H9 (cell line): ENCODE measurements around the gene VPS13C. TPM values are rescaled to one million over a fixed set of nuclear protein-coding genes. Genes with fewer than 3 reads are reported as not detected.

Experiments
- DNase-seq: peaks from one replicate; pipeline ENCODE4 v3.0.0-alpha.2; 2017
- H2AFZ ChIP-seq: one replicate; pipeline ENCODE4 v1.6.1; 2013; ENCODE audit warnings: mild to moderate bottlenecking, low read length, control low read depth, moderate library complexity
- H2AK5ac ChIP-seq: 2 replicates; pipeline ENCODE4 v1.6.1; 2013; ENCODE audit warnings: low read length, control low read depth, mixed read lengths; ENCODE audit not compliant: insufficient read length
- H2BK120ac ChIP-seq: one replicate; pipeline ENCODE4 v1.6.1; 2013; ENCODE audit warnings: low read depth, mild to moderate bottlenecking, low read length, control low read depth, inconsistent platforms; ENCODE audit not compliant: poor library complexity, severe bottlenecking
- H2BK12ac ChIP-seq: 2 replicates; pipeline ENCODE4 v1.6.1; 2013; ENCODE audit warnings: low read length, control low read depth, mixed read lengths, low read depth; ENCODE audit not compliant: insufficient read length
- H2BK15ac ChIP-seq: 2 replicates; pipeline ENCODE4 v1.6.1; 2013; ENCODE audit warnings: low read depth, low read length, control low read depth
- H2BK20ac ChIP-seq: one replicate; pipeline ENCODE4 v1.6.1; 2013; ENCODE audit warnings: low read depth, mild to moderate bottlenecking, low read length, control low read depth, inconsistent platforms; ENCODE audit not compliant: poor library complexity, severe bottlenecking
- H2BK5ac ChIP-seq: 2 replicates; pipeline ENCODE4 v1.6.1; 2013; ENCODE audit warnings: low read length, control low read depth, mixed read lengths; ENCODE audit not compliant: insufficient read length
- H3K14ac ChIP-seq: 2 replicates; pipeline ENCODE4 v1.6.1; 2013; ENCODE audit warnings: low read length, control low read depth; ENCODE audit not compliant: insufficient read depth
- H3K18ac ChIP-seq: 2 replicates; pipeline ENCODE4 v1.6.1; 2013; ENCODE audit warnings: low read depth, mild to moderate bottlenecking, mixed read lengths, low read length, control low read depth; ENCODE audit not compliant: insufficient read length
- H3K23ac ChIP-seq: 2 replicates; pipeline ENCODE4 v1.6.1; 2013; ENCODE audit warnings: low read length, control low read depth, mixed read lengths, low read depth; ENCODE audit not compliant: insufficient read length
- H3K23me2 ChIP-seq: 2 replicates; pipeline ENCODE4 v1.6.1; 2013; ENCODE audit warnings: low read depth, mild to moderate bottlenecking, mixed read lengths, low read length, control low read depth; ENCODE audit not compliant: insufficient read length, poor library complexity, severe bottlenecking
- H3K27ac ChIP-seq: 2 replicates; pipeline ENCODE4 v1.5.1; 2013; ENCODE audit warnings: low read length, control low read depth, mixed read lengths, low read depth; ENCODE audit not compliant: insufficient read length
- H3K27me3 ChIP-seq: 2 replicates; pipeline ENCODE4 v1.6.1; 2013; ENCODE audit warnings: low read length, control low read depth, inconsistent platforms; ENCODE audit not compliant: insufficient read depth
- H3K4ac ChIP-seq: 2 replicates; pipeline ENCODE4 v1.6.1; 2013; ENCODE audit warnings: low read depth, mild to moderate bottlenecking, control low read depth, inconsistent platforms, low read length, moderate library complexity
- H3K4me1 ChIP-seq: 2 replicates; pipeline ENCODE4 v1.6.1; 2013; ENCODE audit warnings: low read length, control low read depth, inconsistent platforms; ENCODE audit not compliant: insufficient read depth
- H3K4me2 ChIP-seq: 2 replicates; pipeline ENCODE4 v1.6.1; 2013; ENCODE audit warnings: low read length, control low read depth, mixed read lengths; ENCODE audit not compliant: insufficient read length, insufficient read depth
- H3K56ac ChIP-seq: 2 replicates; pipeline ENCODE4 v1.6.1; 2013; ENCODE audit warnings: low read depth, mild to moderate bottlenecking, mixed read lengths, low read length, control low read depth; ENCODE audit not compliant: insufficient read length
- H3K79me1 ChIP-seq: 2 replicates; pipeline ENCODE4 v1.6.1; 2013; ENCODE audit warnings: low read depth, mild to moderate bottlenecking, moderate library complexity, low read length, control low read depth, inconsistent platforms; ENCODE audit not compliant: insufficient read depth, poor library complexity, severe bottlenecking
- H3K79me2 ChIP-seq: 2 replicates; pipeline ENCODE4 v1.6.1; 2013; ENCODE audit warnings: low read length, control low read depth, inconsistent platforms; ENCODE audit not compliant: insufficient read depth
- H3K9ac ChIP-seq: 2 replicates; pipeline ENCODE4 v1.6.1; 2013; ENCODE audit warnings: low read length, control low read depth, mixed read lengths; ENCODE audit not compliant: insufficient read length; ENCODE audit errors: extremely low read depth
- H3K9me3 ChIP-seq: one replicate; pipeline ENCODE4 v1.6.1; 2013; ENCODE audit warnings: low read depth, low read length, inconsistent platforms; ENCODE audit not compliant: control insufficient read depth
- H3T11ph ChIP-seq: one replicate; pipeline ENCODE4 v1.6.1; 2013; ENCODE audit warnings: mild to moderate bottlenecking, low read length, control low read depth, inconsistent platforms
- H4K20me1 ChIP-seq: one replicate; pipeline ENCODE4 v1.6.1; 2013; ENCODE audit not compliant: control insufficient read depth, insufficient read length, insufficient read depth
- H4K5ac ChIP-seq: 2 replicates; pipeline ENCODE4 v1.6.1; 2013; ENCODE audit warnings: low read depth, mild to moderate bottlenecking, mixed read lengths, low read length, control low read depth; ENCODE audit not compliant: insufficient read length
- H4K8ac ChIP-seq: replicated peaks from 2 replicates; pipeline ENCODE4 v1.6.1; 2013; ENCODE audit warnings: low read length, control low read depth, mixed read lengths, low read depth; ENCODE audit not compliant: insufficient read length
- H4K91ac ChIP-seq: 2 replicates; pipeline ENCODE4 v1.6.1; 2013; ENCODE audit warnings: low read depth, mild to moderate bottlenecking, moderate library complexity, mixed read lengths, low read length, control low read depth; ENCODE audit not compliant: insufficient read length
- H3K27ac Mint-ChIP-seq, 3 experiments: 2 replicates in 2 of 3; 3 replicates in 1 of 3; pipeline ENCODE4 v1.8.0; 2020 to 2021; ENCODE audit warnings: mixed read lengths in 3 of 3, mild to moderate bottlenecking in 1 of 3, moderate library complexity in 1 of 3
- H3K27me3 Mint-ChIP-seq: 2 replicates; pipeline ENCODE4 v1.8.0; 2021; ENCODE audit warnings: low read depth, mild to moderate bottlenecking, moderate library complexity, mixed read lengths
- H3K36me3 Mint-ChIP-seq, 3 experiments: 2 replicates in 2 of 3; 3 replicates in 1 of 3; pipeline ENCODE4 v1.8.0; 2020 to 2021; ENCODE audit warnings: low read depth in 3 of 3, mixed read lengths in 3 of 3; ENCODE audit not compliant: insufficient read depth in 1 of 3
- H3K4me1 Mint-ChIP-seq, 2 experiments: 2 replicates each; pipeline ENCODE4 v1.8.0; 2020; ENCODE audit warnings: mixed read lengths in 2 of 2
- H3K4me3 Mint-ChIP-seq, 2 experiments: 2 replicates in 1 of 2; 3 replicates in 1 of 2; pipeline ENCODE4 v1.8.0; 2020 to 2021; ENCODE audit warnings: mild to moderate bottlenecking in 2 of 2, mixed read lengths in 2 of 2, moderate library complexity in 1 of 2
- H3K9me3 Mint-ChIP-seq, 2 experiments: 2 replicates in 1 of 2; 3 replicates in 1 of 2; pipeline ENCODE4 v1.8.0; 2020; ENCODE audit warnings: mild to moderate bottlenecking in 2 of 2, mixed read lengths in 2 of 2, moderate library complexity in 1 of 2
- WGBS: extraction: QIAGEN DNeasy Blood & Tissue Kit; methylation state at CpG from one replicate; pipeline ENCODE4 v1.1.7; 2013; ENCODE audit warnings: missing lambda C conversion rate, low lambda C conversion rate, mixed read lengths; ENCODE audit not compliant: insufficient read length; ENCODE audit errors: extremely low coverage; 5-methylcytosine and 5-hydroxymethylcytosine counted together
- total RNA-seq: library from RNA; stranded (reverse); gene quantifications from 2 replicates; pipeline ENCODE4 v1.2.1, GENCODE V29; 2021
- TF ChIP-seq, protein P1 (sequence below): fragments of 200-600 bp; sonication (generic); conservative IDR thresholded peaks from 3 replicates; pipeline ENCODE4 v1.8.0; 2021; ENCODE audit warnings: antibody characterized with exemption, mild to moderate bottlenecking

The VPS13C gene
- total RNA-seq, 1 experiment from 2014 or later: 14.2 TPM

DNA sequence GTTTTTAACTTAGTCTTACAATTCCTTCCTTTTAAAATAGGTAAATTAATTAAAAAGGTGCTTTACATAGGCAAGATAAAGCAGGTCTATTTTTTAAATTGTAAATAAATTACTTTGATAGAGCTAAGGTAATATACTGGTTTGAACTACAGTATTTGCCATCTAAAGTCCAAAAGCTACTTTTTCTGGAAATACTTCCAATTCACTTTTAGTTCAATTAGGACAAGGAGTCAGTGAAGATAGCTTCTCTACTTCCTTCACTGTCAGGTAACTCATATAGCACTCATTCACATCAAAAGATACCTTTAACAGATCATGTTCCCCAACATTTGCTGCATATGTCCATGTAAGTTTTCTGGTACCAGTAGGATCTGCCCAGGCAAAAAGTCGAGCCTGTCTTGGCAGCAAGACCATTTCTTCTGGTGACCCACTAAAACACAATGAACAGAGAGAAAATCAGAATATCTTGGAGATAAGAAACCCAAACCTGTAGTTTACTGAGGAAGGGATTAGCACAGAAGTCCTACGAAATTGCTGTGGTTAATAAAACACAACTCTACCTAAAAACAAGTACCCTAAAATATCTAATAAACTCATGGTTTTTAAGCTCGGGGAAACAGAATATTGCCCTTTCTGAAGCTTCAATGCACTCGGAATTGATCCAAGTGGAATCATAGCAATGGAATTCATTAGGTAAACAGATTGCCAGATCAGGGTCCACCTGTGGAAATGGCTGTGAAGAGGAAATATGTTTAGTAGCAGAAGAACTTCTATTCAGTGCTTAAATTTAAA lies 153.1 kb downstream of the VPS13C start:
- WGBS: no CpG with 5 or more reads among the region's 4 CpGs
- Histone ChIP-seq H4K20me1 (no peaks in the 10 kb centered on the region), H2AK5ac (no peak overlapping the region), H3K23me2 (no peaks in the 10 kb centered on the region), H3K9me3 (no peaks in the 10 kb centered on the region), H3T11ph (no peak overlapping the region), H4K91ac (no peak overlapping the region), H2BK12ac (no peak overlapping the region), H2BK120ac (no peak overlapping the region), H3K56ac (no peak overlapping the region), H3K79me1 (no peaks in the 10 kb centered on the region), H3K27me3 (no peaks in the 10 kb centered on the region), H2AFZ (no peak overlapping the region), H3K9ac (no peak overlapping the region), H3K4me2 (no peak overlapping the region), H4K5ac (no peak overlapping the region), H3K18ac (no peak overlapping the region), H3K4ac (no peak overlapping the region), H2BK5ac (no peak overlapping the region), H4K8ac (no peak overlapping the region), H3K27ac (no peak overlapping the region), H3K14ac (no peak overlapping the region), H3K23ac (no peak overlapping the region), H3K4me1 (no peaks in the 10 kb centered on the region), H2BK20ac (no peak overlapping the region), H2BK15ac (no peak overlapping the region), H3K79me2 (no peaks in the 10 kb centered on the region)
- peaks cover 2 to 4% of the 10 kb centered on the region in 2 experiments; a peak in 3 of 5 replicates for H3K9me3 Mint-ChIP-seq
- H3K4me3 Mint-ChIP-seq: no peak overlapping the region
- H3K4me1 Mint-ChIP-seq: no peaks in the 10 kb centered on the region
- H3K27ac Mint-ChIP-seq: no peak overlapping the region
- no peak for DNase-seq
- no peaks in the 10 kb centered on the region for H3K27me3 Mint-ChIP-seq
- peaks cover 4 to 12% (median 9%) of the 10 kb centered on the region in 3 experiments; a peak in 6 of 7 replicates for H3K36me3 Mint-ChIP-seq
- TF ChIP-seq, protein P1, sequence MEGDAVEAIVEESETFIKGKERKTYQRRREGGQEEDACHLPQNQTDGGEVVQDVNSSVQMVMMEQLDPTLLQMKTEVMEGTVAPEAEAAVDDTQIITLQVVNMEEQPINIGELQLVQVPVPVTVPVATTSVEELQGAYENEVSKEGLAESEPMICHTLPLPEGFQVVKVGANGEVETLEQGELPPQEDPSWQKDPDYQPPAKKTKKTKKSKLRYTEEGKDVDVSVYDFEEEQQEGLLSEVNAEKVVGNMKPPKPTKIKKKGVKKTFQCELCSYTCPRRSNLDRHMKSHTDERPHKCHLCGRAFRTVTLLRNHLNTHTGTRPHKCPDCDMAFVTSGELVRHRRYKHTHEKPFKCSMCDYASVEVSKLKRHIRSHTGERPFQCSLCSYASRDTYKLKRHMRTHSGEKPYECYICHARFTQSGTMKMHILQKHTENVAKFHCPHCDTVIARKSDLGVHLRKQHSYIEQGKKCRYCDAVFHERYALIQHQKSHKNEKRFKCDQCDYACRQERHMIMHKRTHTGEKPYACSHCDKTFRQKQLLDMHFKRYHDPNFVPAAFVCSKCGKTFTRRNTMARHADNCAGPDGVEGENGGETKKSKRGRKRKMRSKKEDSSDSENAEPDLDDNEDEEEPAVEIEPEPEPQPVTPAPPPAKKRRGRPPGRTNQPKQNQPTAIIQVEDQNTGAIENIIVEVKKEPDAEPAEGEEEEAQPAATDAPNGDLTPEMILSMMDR: no peak
